Fibroblast of skin of abdomen (primary cell): Measurements from ENCODE around the gene ASPA.

Source experiments
- DNase-seq: peaks from one replicate; pipeline ENCODE4 v3.0.0-alpha.2; 2013

The ASPA gene

DNA sequence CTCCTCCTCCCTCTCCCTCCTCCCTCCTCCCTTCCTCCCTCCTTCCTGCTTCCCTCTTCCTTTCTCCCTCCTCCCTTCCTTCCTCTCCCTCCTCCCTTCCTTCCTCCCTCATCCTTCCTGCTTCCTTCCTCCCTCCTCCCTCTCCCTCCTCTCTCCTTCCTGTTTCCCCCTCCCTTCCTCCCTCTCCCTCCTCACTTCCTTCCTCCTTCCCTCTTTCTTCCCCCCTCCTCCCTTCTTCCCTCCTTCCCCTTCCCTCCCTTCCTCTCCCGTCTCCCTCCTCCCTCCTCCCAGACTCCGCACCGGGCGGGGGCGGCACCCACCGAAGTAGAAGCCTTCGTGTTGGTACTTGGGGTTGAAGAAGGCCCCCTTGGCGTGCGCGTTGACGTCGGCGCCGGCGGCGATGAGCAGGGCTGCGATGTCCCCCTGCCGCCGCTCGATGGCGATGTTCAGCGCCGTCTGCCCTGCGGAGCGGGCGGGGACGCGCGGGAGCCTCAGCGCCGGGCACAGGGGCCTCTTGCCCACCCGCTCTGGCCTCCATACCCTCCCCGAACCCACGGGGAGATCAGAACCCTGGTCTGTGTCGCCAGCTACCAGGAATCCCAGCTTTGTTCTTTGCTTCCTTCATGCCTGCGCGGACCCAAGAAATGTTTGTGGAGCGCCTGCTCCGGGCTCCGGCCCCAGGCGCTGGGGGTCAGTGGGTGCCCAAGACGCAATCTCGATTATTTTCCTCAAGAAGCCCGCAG is 59.6 kb downstream of the ASPA start:
- peak; percentile 77 for DNase-seq

DNA sequence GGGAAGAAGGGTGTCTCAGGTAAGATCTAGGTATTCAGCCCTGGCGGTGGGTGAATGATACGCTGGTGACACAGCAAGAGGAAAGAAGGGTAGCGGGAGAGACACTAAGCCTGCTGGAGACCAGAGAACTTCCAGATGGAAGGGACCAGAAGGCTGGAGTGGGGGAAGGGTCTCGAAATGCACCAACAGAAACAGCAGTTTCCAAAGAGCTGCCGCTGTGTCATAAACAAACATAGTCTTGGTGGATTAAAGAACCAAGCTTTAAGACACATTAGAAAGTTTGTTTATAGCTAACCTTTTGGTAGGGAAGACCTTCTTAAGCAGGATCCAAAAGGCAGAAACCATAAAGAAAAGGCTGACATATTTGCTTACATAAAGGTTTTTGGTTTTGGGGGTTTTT is 60.9 kb downstream of the ASPA start:
- no peak for DNase-seq

DNA sequence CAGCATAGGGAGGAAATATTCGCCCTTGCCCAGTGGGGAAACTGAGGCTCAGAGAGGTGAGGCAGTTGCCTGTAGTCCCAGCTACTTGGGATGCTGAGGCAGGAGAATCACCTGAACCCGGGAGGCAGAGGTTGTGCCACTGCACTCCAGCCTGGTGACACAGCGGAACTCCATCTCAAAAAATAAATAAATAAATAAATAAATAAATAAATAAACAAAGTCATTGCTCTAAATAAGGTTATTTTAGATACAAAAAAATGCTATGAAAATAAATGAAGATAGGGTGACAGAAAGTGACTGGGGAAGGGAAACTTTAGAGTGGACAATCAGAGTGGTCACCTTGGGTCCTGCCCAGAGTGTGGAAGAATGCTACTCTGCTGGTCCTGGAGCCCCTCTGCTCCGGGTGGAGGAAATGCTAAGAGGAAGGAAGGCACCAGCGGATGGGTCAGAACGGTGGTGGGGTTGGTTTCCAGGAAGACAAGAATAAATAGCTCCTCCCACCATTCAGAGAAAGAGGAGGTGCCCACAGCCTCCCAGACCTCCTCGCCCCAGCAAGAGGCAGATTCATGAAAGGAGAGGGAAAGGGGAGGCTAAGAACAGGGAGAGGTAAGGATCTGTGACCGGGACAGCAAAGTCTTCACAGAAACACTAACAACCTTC is 64.2 kb downstream of the ASPA start:
- no peak for DNase-seq

DNA sequence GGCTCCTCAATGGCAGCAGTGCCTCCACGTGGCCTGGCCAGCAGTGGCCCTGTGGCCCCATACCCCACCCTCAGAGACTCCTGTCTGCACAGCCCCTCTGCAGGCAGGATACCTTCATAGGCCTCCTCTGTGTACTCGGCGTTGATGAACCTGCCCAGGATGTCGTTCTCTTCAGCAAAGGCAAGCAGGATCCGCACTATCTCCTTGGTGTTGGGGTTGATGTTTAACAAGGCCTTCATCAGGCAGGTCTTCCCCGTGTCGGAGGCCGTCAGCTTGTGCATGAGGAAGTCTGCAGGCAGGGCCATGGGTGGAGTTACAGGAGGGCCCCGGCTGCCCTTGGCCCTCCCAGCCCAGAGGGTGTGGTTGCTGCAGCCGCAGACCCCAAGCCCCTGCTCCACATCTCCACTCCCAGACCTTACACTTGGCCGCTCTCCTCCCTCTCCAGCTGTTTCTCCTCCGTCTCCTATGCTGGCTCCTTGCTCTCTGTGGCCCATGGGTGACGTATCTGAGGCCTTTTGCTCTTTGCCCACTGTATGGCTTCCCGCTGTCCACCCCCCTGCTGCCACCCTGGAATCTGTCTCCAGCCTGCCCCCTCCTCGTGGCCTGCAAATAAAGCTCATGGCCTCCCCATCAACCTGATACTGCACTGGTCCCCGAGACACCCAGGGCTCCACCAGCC is 66.8 kb downstream of the ASPA start:
- no peak for DNase-seq

DNA sequence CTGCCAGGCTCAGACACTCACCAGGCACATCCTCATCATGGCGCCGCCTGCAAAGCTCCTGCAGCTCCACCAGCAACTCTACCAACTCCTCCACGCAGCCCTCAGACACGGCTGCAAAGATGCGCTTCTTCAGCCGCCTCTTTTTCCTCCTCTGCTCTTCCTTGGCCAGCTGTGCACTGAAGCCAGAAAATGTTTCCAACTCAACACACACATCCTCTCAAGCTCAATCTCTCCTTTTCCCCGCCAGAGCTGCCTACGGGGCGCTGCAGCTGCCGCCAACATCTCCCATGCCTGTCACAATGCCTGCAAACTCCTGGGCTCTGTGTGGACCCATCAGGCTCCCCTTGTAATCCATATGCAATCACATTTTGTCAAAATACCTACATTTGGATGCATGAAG is 67.7 kb downstream of the ASPA start:
- DNase-seq = no peak

DNA sequence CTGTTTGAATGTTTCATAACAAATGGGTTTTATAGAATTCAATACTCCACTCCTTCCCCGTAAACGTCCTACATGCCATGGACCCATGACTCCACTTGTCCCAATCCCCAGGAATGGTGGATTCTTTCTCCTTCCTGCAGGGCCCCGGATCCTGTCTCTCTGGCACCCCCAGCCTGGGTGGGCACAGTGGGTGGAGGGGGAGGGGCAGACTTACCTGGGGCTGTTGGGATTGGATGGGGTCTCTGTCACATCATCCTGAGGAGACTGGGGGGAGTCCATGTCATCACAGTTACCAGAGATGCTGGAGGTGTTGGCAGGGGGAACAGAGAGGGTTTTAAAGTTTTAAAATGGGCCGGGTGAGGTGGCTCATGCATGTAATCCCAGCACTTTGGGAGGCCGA is 68.6 kb downstream of the ASPA start:
- no peak for DNase-seq

DNA sequence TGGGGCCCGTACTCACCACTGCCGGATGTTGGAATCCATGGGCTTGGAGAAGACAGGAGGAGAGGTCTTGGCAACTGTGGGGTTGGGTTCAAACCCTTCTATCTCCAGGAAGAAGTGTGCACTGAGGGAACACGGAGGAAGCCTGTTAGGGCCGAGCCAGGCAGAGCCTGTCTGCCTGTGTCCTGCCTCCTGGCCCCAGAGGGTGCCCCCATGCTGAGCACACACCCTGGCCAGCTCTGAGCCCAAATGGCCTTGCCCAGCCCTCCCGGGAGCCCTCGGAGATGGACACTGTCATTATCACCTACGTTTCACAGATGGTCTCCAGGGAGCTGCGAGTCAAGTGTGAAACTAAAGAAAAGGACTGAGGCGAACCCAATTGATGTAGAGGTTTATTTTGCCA is 69.4 kb downstream of the ASPA start:
- DNase-seq = no peak

DNA sequence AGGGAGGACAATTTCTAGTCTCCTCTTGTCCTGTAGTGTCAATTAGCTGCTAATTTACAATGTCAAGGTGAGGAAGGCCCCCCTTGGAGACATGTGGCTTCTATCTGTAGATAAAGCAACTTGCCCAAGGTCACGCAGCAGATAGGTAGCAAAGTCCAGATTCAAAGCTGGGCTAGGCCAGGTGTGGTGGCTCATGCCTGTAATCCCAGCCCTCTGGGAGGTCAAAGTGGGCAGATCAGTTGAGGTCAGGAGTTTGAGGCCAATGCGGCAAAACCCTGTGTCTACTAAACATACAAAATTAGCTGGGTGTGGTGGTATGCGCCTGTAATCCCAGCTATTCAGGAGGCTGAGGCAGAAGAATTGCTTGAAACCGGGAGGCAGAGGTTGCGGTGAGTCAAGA is 70.7 kb downstream of the ASPA start:
- DNase-seq = no peak

DNA sequence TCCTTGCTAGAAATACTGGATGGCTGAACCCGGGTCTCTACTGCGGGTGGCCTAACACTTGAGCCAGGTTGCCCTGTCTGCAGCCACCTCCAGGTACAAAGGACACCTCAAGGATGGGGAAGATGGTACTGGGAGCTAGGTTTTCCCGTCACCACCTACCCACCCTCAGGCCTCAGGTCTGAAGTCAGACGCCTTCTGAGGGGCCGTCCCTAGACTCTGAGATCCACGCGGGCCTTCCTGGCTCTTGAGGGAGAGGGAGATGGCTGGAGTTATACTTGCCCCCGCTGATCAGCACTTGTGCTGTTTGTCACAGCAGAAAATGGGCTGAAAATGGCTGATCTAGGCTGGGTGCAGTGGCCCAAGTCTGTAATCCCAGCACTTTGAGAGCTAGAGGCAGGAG is 71.2 kb downstream of the ASPA start:
- no peak for DNase-seq

DNA sequence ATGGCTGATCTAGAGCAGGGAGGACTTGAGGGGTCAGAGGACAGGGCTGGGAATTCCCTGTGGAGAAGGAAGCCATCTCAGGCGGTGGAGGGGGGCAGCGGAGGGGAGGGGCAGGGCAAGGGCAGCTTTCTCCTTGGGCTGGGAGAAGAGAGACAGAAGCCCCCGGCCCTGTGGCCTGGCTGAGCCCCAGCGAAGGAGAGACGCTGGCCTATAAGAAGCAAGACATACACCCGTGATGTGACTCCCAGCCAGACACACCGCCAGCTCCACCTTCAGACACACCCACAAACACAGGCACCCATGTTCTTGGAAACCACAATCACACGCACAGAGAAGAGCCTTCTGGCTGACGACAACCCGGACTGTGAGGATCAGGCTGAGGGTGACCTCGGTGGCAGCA is 71.8 kb downstream of the ASPA start:
- DNase-seq = no peak

DNA sequence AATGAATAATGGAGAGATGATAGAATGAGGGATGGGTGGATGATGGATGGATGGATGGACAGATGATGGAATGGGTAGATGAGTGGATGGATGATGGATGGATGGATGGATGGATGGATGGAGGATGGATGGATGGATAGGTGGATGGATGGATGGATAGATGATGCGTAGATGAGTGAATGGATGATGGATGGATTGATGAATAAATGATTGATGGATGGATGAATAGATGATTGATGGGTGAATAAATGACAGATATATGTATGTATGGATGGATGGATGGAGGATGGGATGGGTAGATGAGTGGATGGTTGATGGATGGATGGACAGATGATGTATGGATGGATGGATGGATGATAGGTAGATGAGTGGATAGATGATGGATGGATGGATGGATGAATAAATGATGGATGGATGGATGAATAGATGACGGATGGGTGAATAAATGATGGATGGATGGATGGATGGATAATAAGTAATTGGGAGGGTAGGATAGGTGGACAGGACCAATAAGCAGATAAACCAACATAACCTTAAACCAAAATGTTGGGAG is 73.9 kb downstream of the ASPA start:
- no peak for DNase-seq

DNA sequence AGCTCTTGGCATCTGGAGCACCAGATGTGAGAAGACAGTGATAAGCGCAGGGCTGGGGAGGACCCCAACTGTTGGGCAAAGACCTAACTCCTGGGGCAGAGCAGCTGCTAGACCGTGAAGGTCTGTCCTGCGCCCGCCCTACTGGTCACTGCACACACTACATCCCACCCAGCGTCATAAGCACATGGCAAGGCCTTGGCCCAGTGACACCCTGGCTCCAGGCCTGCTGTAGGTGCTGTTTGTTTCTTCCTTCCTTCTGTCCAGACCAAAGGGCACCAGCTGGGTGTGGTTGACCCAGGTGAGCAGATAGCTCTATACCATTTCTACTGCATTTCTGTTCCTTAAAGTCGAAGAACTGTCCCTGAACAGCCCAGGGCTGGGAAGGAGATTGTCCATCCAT is 75.4 kb downstream of the ASPA start:
- no peak for DNase-seq

DNA sequence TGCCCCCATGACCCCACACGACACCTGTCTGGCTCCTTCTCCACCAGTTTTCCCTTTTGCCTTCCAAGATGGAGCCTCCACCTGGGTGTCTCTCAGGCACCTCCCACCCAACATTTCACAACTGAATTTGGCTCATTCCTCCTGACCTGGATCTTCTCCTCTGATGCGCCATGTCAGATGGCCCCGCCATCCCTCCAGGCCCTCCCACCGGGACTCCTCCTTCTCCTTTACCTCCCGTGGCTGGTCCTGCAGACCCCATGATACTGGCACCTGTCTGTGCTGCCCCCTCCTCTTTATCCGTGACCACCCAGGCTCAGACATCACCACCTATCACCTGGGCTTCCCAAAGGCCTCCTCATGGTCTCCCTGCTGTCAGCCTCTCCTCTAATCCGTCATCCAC is 77.1 kb downstream of the ASPA start:
- no peak for DNase-seq
